Hepatocyte (in vitro differentiated cells): ENCODE measurements around the gene VAV3. TPM values are rescaled to one million over a fixed set of nuclear protein-coding genes. Genes with fewer than 3 reads are reported as not detected.

Experiments used
- DNase-seq: peaks from one replicate; pipeline ENCODE4 v3.0.0-alpha.2; 2016; ENCODE audit warnings: low spot score
- H2AFZ ChIP-seq: fragments of 200-600 bp; sonication (generic); 2 replicates; pipeline ENCODE4 v1.6.0; 2016; ENCODE audit warnings: antibody characterized with exemption, mild to moderate bottlenecking
- H3K27ac ChIP-seq: fragments of 200-600 bp; sonication (generic); 2 replicates; pipeline ENCODE4 v1.5.1; 2016; ENCODE audit warnings: mild to moderate bottlenecking
- H3K27me3 ChIP-seq: fragments of 200-600 bp; sonication (generic); 2 replicates; pipeline ENCODE4 v1.6.1; 2016
- H3K36me3 ChIP-seq: fragments of 200-600 bp; sonication (generic); replicated peaks from 2 replicates; pipeline ENCODE4 v1.5.1; 2016; ENCODE audit warnings: low read depth; ENCODE audit not compliant: insufficient read depth
- H3K4me1 ChIP-seq: fragments of 200-600 bp; sonication (generic); 2 replicates; pipeline ENCODE4 v1.5.1; 2016; ENCODE audit warnings: mild to moderate bottlenecking, moderate library complexity; ENCODE audit not compliant: insufficient read depth
- H3K4me2 ChIP-seq: fragments of 200-600 bp; sonication (generic); 2 replicates; pipeline ENCODE4 v1.6.0; 2016
- H3K4me3 ChIP-seq: fragments of 200-600 bp; sonication (generic); 2 replicates; pipeline ENCODE4 v1.5.1; 2016; ENCODE audit warnings: mild to moderate bottlenecking
- H3K79me2 ChIP-seq: fragments of 200-600 bp; sonication (generic); 2 replicates; pipeline ENCODE4 v1.6.0; 2017; ENCODE audit warnings: mild to moderate bottlenecking
- H3K9me2 ChIP-seq: fragments of 200-600 bp; sonication (generic); replicated peaks from 2 replicates; pipeline ENCODE4 v1.6.0; 2017; ENCODE audit warnings: mild to moderate bottlenecking; ENCODE audit not compliant: insufficient read depth
- H3K9me3 ChIP-seq: fragments of 200-600 bp; sonication (generic); 2 replicates; pipeline ENCODE4 v1.5.1; 2016; ENCODE audit warnings: low read depth, mild to moderate bottlenecking
- H4K20me1 ChIP-seq: fragments of 200-600 bp; sonication (generic); 2 replicates; pipeline ENCODE4 v1.6.0; 2016; ENCODE audit warnings: mild to moderate bottlenecking; ENCODE audit not compliant: insufficient read depth, poor library complexity, severe bottlenecking
- CTCF ChIP-seq: fragments of 200-600 bp; sonication (generic); IDR thresholded peaks from 2 replicates; pipeline ENCODE4 v1.5.1; 2016; ENCODE audit warnings: antibody characterized with exemption, mild to moderate bottlenecking; ENCODE audit not compliant: poor library complexity
- EZH2 ChIP-seq: fragments of 200-600 bp; sonication (generic); IDR thresholded peaks from 2 replicates; pipeline ENCODE4 v1.6.1; 2016; ENCODE audit warnings: antibody characterized with exemption, mild to moderate bottlenecking, borderline replicate concordance
- EZH2phosphoT487 ChIP-seq: fragments of 200-600 bp; sonication (generic); IDR thresholded peaks from one replicate; pipeline ENCODE4 v1.6.1; 2018; ENCODE audit warnings: antibody characterized with exemption, mild to moderate bottlenecking, low read depth, moderate library complexity; ENCODE audit not compliant: unreplicated experiment, severe bottlenecking
- WGBS: methylation state at CpG from one replicate; pipeline ENCODE4 v1.1.6; 2016; ENCODE audit warnings: low lambda C conversion rate; ENCODE audit errors: missing lambda C conversion rate; 5-methylcytosine and 5-hydroxymethylcytosine counted together
- polyA plus RNA-seq: library from polyadenylated mRNA; unstranded; fragments of >200 nt; fragmentation: Nextera tagmentation; extraction: Ambion mirVana; gene quantifications from 2 replicates; pipeline ENCODE4 v1.2.1, GENCODE V29; 2016
- total RNA-seq: library from RNA; depleted of rRNA; stranded (reverse); fragments of >200 nt; gene quantifications from 2 replicates; pipeline ENCODE4 v1.2.3, GENCODE V29; 2014

Gene VAV3
- total and polyA plus RNA-seq, 2 experiments from 2014 or later, result 12.3 to 40.5 TPM

GRCh38 chr1:108000620-108001111 lies 35.7 kb upstream of the VAV3 start:
- Histone ChIP-seq H3K4me2 (no peak overlapping the region), H2AFZ (no peak overlapping the region), H3K9me2 (no peaks in the 10 kb centered on the region), H3K4me3 (no peak overlapping the region), H3K79me2 (no peaks in the 10 kb centered on the region), H3K27me3 (no peaks in the 10 kb centered on the region), H3K27ac (no peak overlapping the region), H3K36me3 (no peaks in the 10 kb centered on the region), H3K9me3 (no peaks in the 10 kb centered on the region), H4K20me1 (no peaks in the 10 kb centered on the region), H3K4me1 (no peaks in the 10 kb centered on the region)
- TF ChIP-seq CTCF, result no peak
- TF ChIP-seq EZH2, result no peak
- TF ChIP-seq EZH2phosphoT487, result no peak
- peak; percentile 61 for DNase-seq
- 31% methylated on average over 2 of the region's 2 CpGs for WGBS

- H3K4me2 ChIP-seq, result no peak overlapping the region
- H2AFZ ChIP-seq, result no peak overlapping the region
- no peak overlapping the region for H3K4me3 ChIP-seq
- H3K9me3 ChIP-seq, result no peaks in the 10 kb centered on the region
- no peaks in the 10 kb centered on the region for H3K4me1 ChIP-seq
- H3K36me3 ChIP-seq, result no peaks in the 10 kb centered on the region
- no peaks in the 10 kb centered on the region for H3K9me2 ChIP-seq
- TF ChIP-seq EZH2 (no peak), CTCF (no peak), EZH2phosphoT487 (no peak)
- no peaks in the 10 kb centered on the region for H3K79me2 ChIP-seq
- no peaks in the 10 kb centered on the region for H3K27me3 ChIP-seq
- 80% methylated on average over 6 of the region's 6 CpGs for WGBS
- DNase-seq, result no peak
- no peak overlapping the region for H3K27ac ChIP-seq
- no peaks in the 10 kb centered on the region for H4K20me1 ChIP-seq
These were observed 35.2 kb upstream of the VAV3 start for GRCh38 chr1:108000184-108000583.

GRCh38 chr1:107997866-107998265 lies 32.9 kb upstream of the VAV3 start:
- no peak for DNase-seq
- no peaks in the 10 kb centered on the region for H4K20me1 ChIP-seq
- H3K4me1 ChIP-seq, result no peaks in the 10 kb centered on the region
- no peak overlapping the region for H3K4me3 ChIP-seq
- H3K79me2 ChIP-seq, result no peaks in the 10 kb centered on the region
- WGBS, result 84% methylated on average over 1 of the region's 1 CpG
- H3K4me2 ChIP-seq, result no peak overlapping the region
- no peaks in the 10 kb centered on the region for H3K36me3 ChIP-seq
- H3K27ac ChIP-seq, result no peak overlapping the region
- TF ChIP-seq EZH2, result no peak
- TF ChIP-seq EZH2phosphoT487, result no peak
- TF ChIP-seq CTCF, result no peak
- no peak overlapping the region for H2AFZ ChIP-seq
- no peaks in the 10 kb centered on the region for H3K9me3 ChIP-seq
- H3K27me3 ChIP-seq, result no peaks in the 10 kb centered on the region
- H3K9me2 ChIP-seq, result no peaks in the 10 kb centered on the region

- Histone ChIP-seq H3K9me2 (no peaks in the 10 kb centered on the region), H3K27me3 (no peaks in the 10 kb centered on the region), H3K27ac (peak overlapping the region; percentile 6), H3K9me3 (no peaks in the 10 kb centered on the region), H3K4me2 (no peak overlapping the region), H3K79me2 (no peaks in the 10 kb centered on the region), H3K4me3 (no peak overlapping the region), H3K36me3 (no peaks in the 10 kb centered on the region), H4K20me1 (no peaks in the 10 kb centered on the region), H2AFZ (no peak overlapping the region), H3K4me1 (no peaks in the 10 kb centered on the region)
- 56% methylated on average over 7 of the region's 7 CpGs for WGBS
- no peak for TF ChIP-seq CTCF
- DNase-seq, result peak; percentile 55
These were observed 28.9 kb upstream of the VAV3 start for GRCh38 chr1:107993920-107994319.
